Astrocyte (in vitro differentiated cells and primary cell): ENCODE measurements around the gene HEG1.

Experiments used
- CTCF ChIP-seq: IDR thresholded peaks from 2 replicates; pipeline ENCODE4 v1.5.1; 2011; ENCODE audit warnings: low read depth, mild to moderate bottlenecking, inconsistent platforms, low read length, moderate library complexity; ENCODE audit not compliant: insufficient read depth
- EZH2 ChIP-seq: IDR thresholded peaks from 2 replicates; pipeline ENCODE4 v1.6.1; 2012; ENCODE audit warnings: mild to moderate bottlenecking, low read length, inconsistent platforms; ENCODE audit not compliant: insufficient read depth

DNA sequence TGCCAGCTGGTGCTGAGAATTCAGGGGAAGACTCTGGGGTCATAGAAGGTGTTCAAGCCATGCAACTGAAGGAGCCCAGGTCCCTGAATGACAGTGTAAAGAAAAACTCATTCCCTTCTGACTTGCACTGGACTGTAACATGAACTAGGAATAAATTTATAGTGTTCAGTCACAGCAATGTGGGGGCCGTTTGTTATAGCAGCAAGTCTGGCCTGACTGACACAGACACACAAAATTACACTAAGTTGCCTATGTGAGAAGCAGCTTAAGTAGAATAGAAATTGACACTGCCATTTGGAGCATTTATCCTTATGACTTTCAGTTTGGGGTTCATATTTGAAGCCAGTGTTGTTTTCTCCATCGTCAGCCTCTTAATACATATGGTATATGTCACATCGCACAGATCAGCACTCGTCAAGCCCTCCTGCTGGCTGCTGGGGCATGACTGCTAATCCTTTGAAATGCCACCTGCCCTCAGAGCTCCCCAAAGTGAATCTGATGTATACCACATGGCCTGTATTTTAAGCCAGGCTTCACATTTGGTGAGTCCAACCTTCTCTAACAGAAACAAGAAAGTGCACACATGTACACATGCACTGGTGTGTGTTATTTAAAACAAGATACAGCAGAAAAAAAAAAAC, 17.1 kb upstream of the HEG1 start:
- TF ChIP-seq CTCF, result no peak
- TF ChIP-seq EZH2, result no peak
